Activated CD8-positive, alpha-beta T cell treated with anti-CD3 and anti-CD28 coated beads for 36 hours (primary cell): ENCODE measurements around the gene DTX3. TPM values are rescaled to one million over a fixed set of nuclear protein-coding genes. Genes with fewer than 3 reads are reported as not detected.
"Not testable (repeated sequence)": the region's sequence is repeated elsewhere in the genome, so short reads cannot be mapped to it uniquely, and the experiment has no call there.

Experiments
- ATAC-seq: fragments of 200-7000 bp; cut with Tn5 transposase; one replicate; pipeline ENCODE4 v1.10.0; 2021; ENCODE audit warnings: mild to moderate bottlenecking, moderate library complexity
- CTCF ChIA-PET: fragments of 350-600 bp; sonication (Branson Sonifier 250); formaldehyde crosslinking; loops from one replicate; lab custom pipeline; 2021; ENCODE audit warnings: antibody characterized with exemption; lab: Charles Lee
- POLR2A ChIA-PET: fragments of 350-600 bp; sonication (Branson Sonifier 250); formaldehyde crosslinking; loops from one replicate; lab custom pipeline; 2021; ENCODE audit warnings: antibody characterized with exemption; lab: Charles Lee
- DNase-seq: peaks from one replicate; pipeline ENCODE4 v3.0.0-alpha.2; 2020
- H3K27ac Mint-ChIP-seq: one replicate; pipeline ENCODE4 v1.8.0; 2021; ENCODE audit warnings: mild to moderate bottlenecking, mixed read lengths
- H3K27me3 Mint-ChIP-seq: one replicate; pipeline ENCODE4 v1.8.0; 2021; ENCODE audit warnings: mixed read lengths
- H3K36me3 Mint-ChIP-seq: one replicate; pipeline ENCODE4 v1.8.0; 2021; ENCODE audit warnings: low read depth, mixed read lengths
- H3K4me1 Mint-ChIP-seq: one replicate; pipeline ENCODE4 v1.8.0; 2021; ENCODE audit warnings: low read depth, mixed read lengths
- H3K4me3 Mint-ChIP-seq: one replicate; pipeline ENCODE4 v1.8.0; 2021; ENCODE audit warnings: mild to moderate bottlenecking, moderate library complexity, mixed read lengths
- H3K9me3 Mint-ChIP-seq: one replicate; pipeline ENCODE4 v1.8.0; 2021; ENCODE audit warnings: mixed read lengths
- CTCF ChIP-seq: fragments of 200-600 bp; IDR thresholded peaks from one replicate; pipeline ENCODE4 v1.8.0; 2022; ENCODE audit warnings: antibody characterized with exemption, mild to moderate bottlenecking
- intact Hi-C: fragments of 100-400 bp; cut with micrococcal nuclease; formaldehyde crosslinking; loops from one replicate; pipeline ENCODE4 v1.10.0; 2022
- total RNA-seq, 2 experiments: library from RNA; stranded (reverse); gene quantifications; one replicate each; pipeline ENCODE4 v1.2.3, GENCODE V29; 2021

Gene DTX3
- total RNA-seq, 2 experiments from 2014 or later, result 13.7 to 15.1 TPM

GRCh38 chr12:57630891-57631433, 26.3 kb downstream of the DTX3 start:
- POLR2A ChIA-PET, result interaction anchor here (0.6 kb wide), 1 partner anchor 115 kb away, joined by 3 read pairs; no protein-coding TSS in a partner anchor
- H3K4me3 Mint-ChIP-seq, result no peak overlapping the region

GRCh38 chr12:57631566-57632072, 27.0 kb downstream of the DTX3 start:
- peaks cover 65% of the 10 kb centered on the region for H3K27me3 Mint-ChIP-seq

More at GRCh38 chr12:57630891-57631433, 26.3 kb downstream of the DTX3 start:
- no peak for TF ChIP-seq CTCF
- Mint-ChIP-seq H3K9me3 (no peaks in the 10 kb centered on the region), H3K27ac (no peak overlapping the region), H3K27me3 (peaks cover 72% of the 10 kb centered on the region), H3K36me3 (no peaks in the 10 kb centered on the region), H3K4me1 (peaks cover 18% of the 10 kb centered on the region)
- DNase-seq (no peak), ATAC-seq (no peak)
- CTCF ChIA-PET, result interaction anchor here (1.2 to 4.9 kb wide), 3 partner anchors 8 to 48 kb away, joined by 3 to 28 read pairs (median 8); no protein-coding TSS in a partner anchor
- intact Hi-C loops, result no loop called here

GRCh38 chr12:57632073-57632957, 27.7 kb downstream of the DTX3 start:
- Mint-ChIP-seq H3K27me3 (peaks cover 59% of the 10 kb centered on the region), H3K4me1 (peaks cover 15% of the 10 kb centered on the region), H3K4me3 (peak overlapping the region; percentile 48), H3K9me3 (no peaks in the 10 kb centered on the region), H3K27ac (no peak overlapping the region), H3K36me3 (no peaks in the 10 kb centered on the region)
- intact Hi-C loops, result no loop called here
- ChIA-PET CTCF (interaction anchor here (0.7 to 4.9 kb wide), 11 partner anchors 10 to 110 kb away, joined by 3 to 28 read pairs (median 5); no protein-coding TSS in a partner anchor), POLR2A (no interaction called here)
- ATAC-seq (peak; percentile 34), DNase-seq (peak; percentile 43)
- TF ChIP-seq CTCF, result no peak

More at GRCh38 chr12:57631566-57632072, 27.0 kb downstream of the DTX3 start:
- ChIA-PET POLR2A (no interaction called here), CTCF (interaction anchor here (1.2 to 4.9 kb wide), 3 partner anchors 9 to 48 kb away, joined by 3 to 28 read pairs (median 8); no protein-coding TSS in a partner anchor)
- Mint-ChIP-seq H3K9me3 (no peaks in the 10 kb centered on the region), H3K36me3 (no peaks in the 10 kb centered on the region), H3K27ac (no peak overlapping the region), H3K4me3 (peak overlapping the region; percentile 41), H3K4me1 (peaks cover 18% of the 10 kb centered on the region)
- no peak for TF ChIP-seq CTCF
- DNase-seq (no peak), ATAC-seq (no peak)
- intact Hi-C loops, result no loop called here

GRCh38 chr12:57632958-57633840, 28.6 kb downstream of the DTX3 start, which contains the start of gene B4GALNT1:
B4GALNT1 (minus strand) TSS chr12:57633201; CDS start chr12:57632132, 1,069 bp downstream.
- CTCF ChIA-PET, result interaction anchor here (0.6 to 4.9 kb wide), 19 partner anchors 9 to 175 kb away, joined by 3 to 28 read pairs (median 4); no protein-coding TSS in a partner anchor
- peak; percentile 81 for TF ChIP-seq CTCF
- Mint-ChIP-seq H3K4me3 (peak within 1 kb of the TSS; percentile 48), H3K27ac (no peak within 1 kb of the TSS), H3K4me1 (peaks cover 10% of the 10 kb centered on the region), H3K27me3 (peaks cover 53% of the 10 kb centered on the region), H3K9me3 (no peaks in the 10 kb centered on the region), H3K36me3 (no peaks in the 10 kb centered on the region)
- ATAC-seq (peak; percentile 80), DNase-seq (peak; percentile 58)
- intact Hi-C loops, result no loop called here
- POLR2A ChIA-PET, result no interaction called here

- H3K9me3 Mint-ChIP-seq, ATAC-seq, H3K27ac Mint-ChIP-seq, DNase-seq, H3K36me3 Mint-ChIP-seq, intact Hi-C loops, H3K4me1 Mint-ChIP-seq, H3K4me3 Mint-ChIP-seq: not testable (repeated sequence)
- CTCF ChIA-PET, result interaction anchor here (0.6 to 1.3 kb wide), 2 partner anchors 14 to 16 kb away, joined by 3 to 5 read pairs; no protein-coding TSS in a partner anchor
- POLR2A ChIA-PET, result interaction anchor here (0.6 kb wide), 1 partner anchor 210 kb away, joined by 3 read pairs; the partner anchor contains the start of gene CTDSP2
- H3K27me3 Mint-ChIP-seq, result peaks cover 21% of the 10 kb centered on the region
Observed at GRCh38 chr12:57636731-57637130, 32.1 kb downstream of the DTX3 start.
